ENCODE measurements around the gene IVNS1ABP. TPM values are rescaled to one million over a fixed set of nuclear protein-coding genes. Genes with fewer than 3 reads are reported as not detected.

Gene IVNS1ABP
- total and polyA plus RNA-seq, 10 of the 15 experiments (the other 5 are each of a cell fraction or from before 2014, with no cell fraction given), result 19.2 to 154 (median 43.9) TPM

DNA sequence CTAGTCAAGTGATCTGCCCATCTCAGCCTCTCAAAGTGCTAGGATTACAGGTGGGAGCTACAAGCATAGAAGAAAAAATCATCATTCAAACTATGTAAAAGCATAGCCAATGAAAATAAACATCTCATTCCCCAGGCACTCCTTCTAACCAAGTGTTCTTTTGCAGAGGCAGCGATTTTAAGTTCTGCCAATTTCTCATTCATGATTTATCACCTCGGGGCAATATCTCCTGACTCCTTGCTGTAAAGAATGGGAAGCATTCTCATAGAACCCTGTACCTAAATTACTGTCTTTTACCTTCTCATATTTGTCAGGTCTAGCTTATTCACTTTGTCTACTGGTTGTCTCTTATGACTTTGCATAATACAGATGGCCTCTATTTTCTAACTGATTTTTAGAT, 32.5 kb upstream of the IVNS1ABP start (continued):
- TF ChIP-seq, protein P1, sequence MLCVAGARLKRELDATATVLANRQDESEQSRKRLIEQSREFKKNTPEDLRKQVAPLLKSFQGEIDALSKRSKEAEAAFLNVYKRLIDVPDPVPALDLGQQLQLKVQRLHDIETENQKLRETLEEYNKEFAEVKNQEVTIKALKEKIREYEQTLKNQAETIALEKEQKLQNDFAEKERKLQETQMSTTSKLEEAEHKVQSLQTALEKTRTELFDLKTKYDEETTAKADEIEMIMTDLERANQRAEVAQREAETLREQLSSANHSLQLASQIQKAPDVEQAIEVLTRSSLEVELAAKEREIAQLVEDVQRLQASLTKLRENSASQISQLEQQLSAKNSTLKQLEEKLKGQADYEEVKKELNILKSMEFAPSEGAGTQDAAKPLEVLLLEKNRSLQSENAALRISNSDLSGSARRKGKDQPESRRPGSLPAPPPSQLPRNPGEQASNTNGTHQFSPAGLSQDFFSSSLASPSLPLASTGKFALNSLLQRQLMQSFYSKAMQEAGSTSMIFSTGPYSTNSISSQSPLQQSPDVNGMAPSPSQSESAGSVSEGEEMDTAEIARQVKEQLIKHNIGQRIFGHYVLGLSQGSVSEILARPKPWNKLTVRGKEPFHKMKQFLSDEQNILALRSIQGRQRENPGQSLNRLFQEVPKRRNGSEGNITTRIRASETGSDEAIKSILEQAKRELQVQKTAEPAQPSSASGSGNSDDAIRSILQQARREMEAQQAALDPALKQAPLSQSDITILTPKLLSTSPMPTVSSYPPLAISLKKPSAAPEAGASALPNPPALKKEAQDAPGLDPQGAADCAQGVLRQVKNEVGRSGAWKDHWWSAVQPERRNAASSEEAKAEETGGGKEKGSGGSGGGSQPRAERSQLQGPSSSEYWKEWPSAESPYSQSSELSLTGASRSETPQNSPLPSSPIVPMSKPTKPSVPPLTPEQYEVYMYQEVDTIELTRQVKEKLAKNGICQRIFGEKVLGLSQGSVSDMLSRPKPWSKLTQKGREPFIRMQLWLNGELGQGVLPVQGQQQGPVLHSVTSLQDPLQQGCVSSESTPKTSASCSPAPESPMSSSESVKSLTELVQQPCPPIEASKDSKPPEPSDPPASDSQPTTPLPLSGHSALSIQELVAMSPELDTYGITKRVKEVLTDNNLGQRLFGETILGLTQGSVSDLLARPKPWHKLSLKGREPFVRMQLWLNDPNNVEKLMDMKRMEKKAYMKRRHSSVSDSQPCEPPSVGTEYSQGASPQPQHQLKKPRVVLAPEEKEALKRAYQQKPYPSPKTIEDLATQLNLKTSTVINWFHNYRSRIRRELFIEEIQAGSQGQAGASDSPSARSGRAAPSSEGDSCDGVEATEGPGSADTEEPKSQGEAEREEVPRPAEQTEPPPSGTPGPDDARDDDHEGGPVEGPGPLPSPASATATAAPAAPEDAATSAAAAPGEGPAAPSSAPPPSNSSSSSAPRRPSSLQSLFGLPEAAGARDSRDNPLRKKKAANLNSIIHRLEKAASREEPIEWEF (IDR thresholded peaks at IDR 0.05; ENCODE audit: insufficient replicate concordance, low read depth, low read length), result no peak
- TF ChIP-seq, protein P2, sequence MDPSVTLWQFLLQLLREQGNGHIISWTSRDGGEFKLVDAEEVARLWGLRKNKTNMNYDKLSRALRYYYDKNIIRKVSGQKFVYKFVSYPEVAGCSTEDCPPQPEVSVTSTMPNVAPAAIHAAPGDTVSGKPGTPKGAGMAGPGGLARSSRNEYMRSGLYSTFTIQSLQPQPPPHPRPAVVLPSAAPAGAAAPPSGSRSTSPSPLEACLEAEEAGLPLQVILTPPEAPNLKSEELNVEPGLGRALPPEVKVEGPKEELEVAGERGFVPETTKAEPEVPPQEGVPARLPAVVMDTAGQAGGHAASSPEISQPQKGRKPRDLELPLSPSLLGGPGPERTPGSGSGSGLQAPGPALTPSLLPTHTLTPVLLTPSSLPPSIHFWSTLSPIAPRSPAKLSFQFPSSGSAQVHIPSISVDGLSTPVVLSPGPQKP (IDR thresholded peaks at IDR 0.05; ENCODE audit: low read depth, low read length), result no peak
- no peak for TF ChIP-seq SMARCA5 (IDR thresholded peaks at IDR 0.05)

DNA sequence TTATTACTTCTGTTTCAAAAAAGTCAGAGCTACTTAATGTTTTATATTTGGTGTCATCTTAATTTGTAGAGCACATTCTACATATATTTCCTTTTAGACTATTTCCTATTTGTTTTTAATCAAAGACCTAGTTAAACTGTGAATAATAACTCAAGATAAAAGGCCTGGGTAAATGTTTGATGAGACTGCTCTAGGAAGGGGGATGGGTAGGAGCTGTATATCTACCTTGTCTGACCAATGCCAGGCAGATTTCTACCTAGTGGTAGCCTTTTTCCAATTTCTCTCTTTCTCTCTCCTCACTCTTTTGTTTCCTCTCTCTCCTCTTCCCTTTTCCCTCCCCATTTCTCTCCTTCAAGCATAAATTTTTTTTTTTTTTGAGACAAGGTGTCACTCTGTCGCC, 31.9 kb upstream of the IVNS1ABP start:
- no peak for FAIRE-seq
- WGBS (ENCODE audit: insufficient coverage, insufficient replicate concordance, low lambda C conversion rate, missing lambda C conversion rate), result 88% methylated on average over 1 of the region's 1 CpG
- POLR2A ChIA-PET, result interaction anchor here (0.6 to 0.7 kb wide), 2 partner anchors 24 to 1615 kb away, joined by 3 read pairs; no protein-coding TSS in a partner anchor

More for the DNA sequence above, 31.9 kb upstream of the IVNS1ABP start:
- H2AFZ ChIP-seq (ENCODE audit: control insufficient read depth, low read depth, low read length), result no peak overlapping the region
- H3K4me1 ChIP-seq (ENCODE audit: control insufficient read depth, insufficient read depth, low read length), result peaks cover 5% of the 10 kb centered on the region
- ChIA-PET SMC1A (ENCODE audit: uncharacterized antibody, unreplicated experiment) (interaction anchor here (0.6 to 1.8 kb wide), 8 partner anchors 9 to 42 kb away, joined by 3 to 6 read pairs (median 4); no protein-coding TSS in a partner anchor), RAD21 (ENCODE audit: unreplicated experiment) (no interaction called here), CTCF (interaction anchor here (0.7 to 1.4 kb wide), 7 partner anchors 24 to 247 kb away, joined by 3 to 5 read pairs (median 4); no protein-coding TSS in a partner anchor)
- no TSS peak for BruUV-seq (replicated peaks)
- H3K9me3 ChIP-seq (replicated peaks; ENCODE audit: control insufficient read depth, insufficient read depth, low read length), result no peaks in the 10 kb centered on the region
- TF ChIP-seq SRF (IDR thresholded peaks at IDR 0.05; ENCODE audit: low read depth in 2 of 2, low read length in 2 of 2), result no peak
- TF ChIP-seq SUZ12 (IDR thresholded peaks at IDR 0.05; ENCODE audit: unreplicated experiment), result no peak
- no peak for TF ChIP-seq RCOR1 (conservative IDR thresholded peaks at IDR 0.05; ENCODE audit: low read depth, low read length)
- no peak for TF ChIP-seq RELA (IDR thresholded peaks at IDR 0.05; ENCODE audit: borderline replicate concordance, partially characterized antibody)
- no peak overlapping the region for H3K9ac ChIP-seq (ENCODE audit: control insufficient read depth, insufficient read depth, low read length)
- H3K27ac ChIP-seq (ENCODE audit: control insufficient read depth, insufficient read depth), result no peak overlapping the region
- H3K36me3 ChIP-seq (ENCODE audit: control insufficient read depth in 2 of 2, insufficient read depth in 2 of 2, low read length in 1 of 2), result no peaks in the 10 kb centered on the region
- intact Hi-C loops (cut with micrococcal nuclease; ENCODE audit: unreplicated experiment), result no loop called here
- no peak overlapping the region for H3K4me3 ChIP-seq
- DNase-seq (ENCODE audit: low read depth, low spot score) (no peak), ATAC-seq (no peak)
- H4K20me1 ChIP-seq (ENCODE audit: control insufficient read depth, insufficient read depth), result no peaks in the 10 kb centered on the region
- H3K4me2 ChIP-seq (ENCODE audit: control insufficient read depth, insufficient read depth), result no peak overlapping the region
- in situ Hi-C loops (cut with MboI), result no loop called here
- H3K27me3 ChIP-seq (replicated peaks in 1 of 2; ENCODE audit: control insufficient read depth in 2 of 2, insufficient read depth in 2 of 2, low read length in 1 of 2), result no peaks in the 10 kb centered on the region
- no peaks in the 10 kb centered on the region for H3K79me2 ChIP-seq (ENCODE audit: control insufficient read depth, insufficient read depth, low read length)

All from GM12878 (cell line).